ENCODE measurements around the gene NSUN6.

The NSUN6 gene

DNA sequence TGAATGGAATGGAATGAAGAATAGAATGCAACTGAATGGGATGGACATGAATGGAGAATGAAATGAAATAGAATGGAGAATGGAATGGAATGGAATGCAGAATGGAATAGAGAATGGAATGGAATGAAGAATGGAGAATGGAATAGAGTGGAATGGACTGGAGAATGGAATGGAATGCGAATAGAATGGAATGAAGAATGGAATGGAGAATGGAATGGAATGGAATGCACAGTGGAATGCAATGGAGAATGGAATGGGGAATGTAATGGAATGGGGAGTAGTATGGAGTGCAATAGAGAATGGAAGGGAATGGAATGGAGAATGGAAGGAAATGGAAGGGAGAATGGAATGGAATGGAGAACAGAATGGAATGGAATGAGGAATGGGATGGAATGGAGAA lies 93.4 kb downstream of the NSUN6 start:
- no peak for DNase-seq

DNA sequence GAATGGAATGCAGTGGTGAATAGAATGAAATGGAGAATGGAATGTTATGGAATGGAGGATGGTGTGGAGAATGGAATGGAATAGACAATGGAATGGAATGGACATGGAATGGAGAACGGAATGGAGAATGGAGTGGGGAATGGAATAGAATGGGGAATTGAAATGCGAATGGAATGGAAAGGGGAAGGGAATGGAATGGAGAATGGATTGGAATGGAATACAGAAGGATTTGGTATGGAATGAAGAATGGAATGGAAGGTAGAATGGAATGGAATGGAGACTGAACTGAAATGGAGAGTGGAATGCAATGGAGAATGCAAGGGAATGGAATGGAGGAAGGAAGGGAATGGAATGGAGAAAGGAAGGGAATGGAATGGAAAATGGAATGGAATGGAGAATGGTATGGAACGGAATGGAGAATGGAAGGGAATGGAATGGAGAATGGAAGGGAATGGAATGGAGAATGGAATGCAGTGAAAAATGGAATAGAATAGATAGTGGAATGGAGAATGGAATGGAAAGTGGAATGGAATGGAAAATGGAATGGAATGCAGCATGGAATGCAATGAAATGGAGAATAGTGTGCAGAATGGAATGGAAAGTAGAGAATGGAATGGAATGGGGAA lies 94.8 kb downstream of the NSUN6 start:
- DNase-seq, result no peak

DNA sequence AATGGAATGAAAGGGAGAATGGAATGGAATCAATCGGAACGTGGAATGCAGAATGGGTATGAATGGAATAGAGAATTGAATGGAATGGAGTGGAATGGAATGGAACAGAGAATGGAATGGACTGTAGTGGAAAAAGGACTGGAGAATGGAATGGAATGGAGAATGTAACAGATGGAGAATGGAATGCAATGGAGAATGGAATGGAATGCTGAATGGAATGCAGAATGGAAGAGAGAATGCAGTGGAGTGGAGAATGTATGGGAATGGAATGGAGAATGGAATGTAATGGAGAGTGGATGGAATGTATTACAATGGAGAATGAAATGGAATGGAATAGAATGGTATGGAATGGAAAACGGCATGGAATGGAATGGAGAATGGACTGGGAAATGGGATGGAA lies 96.9 kb downstream of the NSUN6 start:
- no peak for DNase-seq

DNA sequence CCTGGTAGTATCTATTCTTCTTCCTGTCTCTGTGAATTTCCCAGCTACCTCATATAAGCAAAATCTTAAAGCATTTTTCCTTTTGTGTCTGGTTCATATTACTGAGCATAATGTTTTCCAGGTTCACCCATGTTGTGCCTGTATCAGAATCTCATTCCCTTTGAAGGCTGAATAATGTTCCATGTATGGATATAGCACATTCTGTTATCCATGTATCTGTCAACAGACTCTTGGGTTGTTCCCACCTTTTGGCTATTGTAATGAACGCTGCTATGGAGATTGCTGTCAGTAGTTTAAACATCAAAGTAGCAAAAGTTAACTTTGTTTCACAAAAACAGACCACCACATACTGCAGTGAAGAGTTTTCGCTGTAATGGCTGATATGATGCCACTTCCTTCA lies 99.9 kb downstream of the NSUN6 start:
- DNase-seq, result no peak

DNA sequence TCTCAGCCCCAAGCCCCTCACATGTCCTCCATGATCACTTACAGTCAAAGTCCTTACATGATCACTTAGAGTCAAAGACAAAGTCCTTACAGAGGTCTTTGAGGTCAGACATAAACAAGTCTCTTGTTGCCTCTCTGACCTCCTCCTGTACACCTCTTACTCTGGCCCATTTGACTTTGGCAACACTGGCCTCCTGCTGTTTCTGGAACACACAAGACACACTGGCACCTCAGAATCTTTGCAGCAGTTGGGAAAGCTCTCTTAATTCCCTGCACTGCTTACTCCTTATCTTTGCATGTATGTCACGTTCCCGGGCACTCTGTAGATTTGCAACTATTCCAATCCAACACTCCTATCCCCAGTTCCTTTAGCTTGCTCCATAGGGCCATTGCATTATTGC lies 102.3 kb downstream of the NSUN6 start:
- no peak for DNase-seq

DNA sequence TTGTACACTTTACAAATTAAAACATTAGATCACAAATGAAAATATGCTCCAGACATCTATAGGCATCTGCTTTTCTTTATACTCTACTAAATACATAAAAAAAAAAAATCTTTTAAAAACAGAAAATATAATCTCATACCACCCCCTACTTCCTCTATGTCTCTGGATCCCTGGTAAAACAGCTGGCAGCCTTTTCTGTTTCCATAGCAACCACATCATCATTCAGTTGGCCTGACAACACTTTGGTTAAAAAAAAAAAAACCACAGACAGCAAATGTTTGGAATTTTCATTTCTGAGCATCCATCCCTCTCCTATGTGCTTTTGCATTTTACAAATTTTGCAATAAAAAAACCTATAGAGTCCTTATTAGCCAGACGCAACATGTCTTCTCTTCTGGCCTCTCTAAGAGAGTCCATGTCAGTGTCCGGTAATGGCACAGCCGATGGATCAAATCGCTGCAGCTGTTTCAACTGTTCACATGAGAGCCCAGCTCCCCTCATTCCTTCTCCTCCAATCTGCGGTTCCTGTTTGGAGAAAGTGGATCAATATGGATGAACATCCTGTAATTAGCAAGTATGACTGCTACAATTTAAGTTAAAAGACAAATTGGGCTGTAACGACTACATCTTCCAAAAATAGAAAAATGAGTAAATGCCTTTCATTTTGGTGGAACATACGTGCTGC lies 105.6 kb downstream of the NSUN6 start:
- no peak for DNase-seq

DNA sequence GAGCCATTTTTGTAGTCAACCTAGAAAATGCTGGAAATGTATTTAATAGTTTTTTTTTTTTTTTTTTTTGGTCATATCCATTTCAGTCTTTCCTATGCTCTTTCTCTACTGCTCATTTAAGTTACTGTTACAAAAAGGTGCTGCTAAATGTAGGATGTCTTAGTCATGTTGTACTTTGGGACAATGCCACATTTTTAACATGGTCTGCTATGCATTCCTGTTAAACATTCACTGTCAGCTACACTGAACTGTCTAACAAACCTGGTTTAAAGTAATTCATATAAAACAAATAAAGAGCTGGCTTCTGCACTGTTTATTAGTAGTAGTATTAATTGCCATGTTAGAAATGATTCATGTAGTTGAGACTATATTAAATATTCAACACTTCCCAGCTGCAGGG lies 108.6 kb downstream of the NSUN6 start:
- DNase-seq, result no peak

DNA sequence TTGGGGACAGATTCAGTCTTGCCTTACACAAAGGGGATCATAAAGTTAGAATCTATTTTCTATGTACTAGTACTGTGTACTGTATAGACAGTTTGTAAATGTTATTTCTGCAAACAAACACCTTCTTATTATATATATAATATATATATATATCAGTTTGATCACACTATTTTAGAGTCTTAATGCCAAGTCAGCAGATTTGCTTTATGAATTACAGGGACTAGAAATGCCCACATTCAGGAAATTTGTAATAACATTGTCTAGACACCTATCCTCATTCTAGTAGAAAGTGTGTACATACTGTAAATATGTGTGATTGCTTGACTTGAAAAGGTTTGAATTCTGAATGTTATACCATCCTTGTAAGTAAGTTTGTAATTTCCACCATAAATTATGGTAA lies 111.2 kb downstream of the NSUN6 start:
- no peak for DNase-seq

DNA sequence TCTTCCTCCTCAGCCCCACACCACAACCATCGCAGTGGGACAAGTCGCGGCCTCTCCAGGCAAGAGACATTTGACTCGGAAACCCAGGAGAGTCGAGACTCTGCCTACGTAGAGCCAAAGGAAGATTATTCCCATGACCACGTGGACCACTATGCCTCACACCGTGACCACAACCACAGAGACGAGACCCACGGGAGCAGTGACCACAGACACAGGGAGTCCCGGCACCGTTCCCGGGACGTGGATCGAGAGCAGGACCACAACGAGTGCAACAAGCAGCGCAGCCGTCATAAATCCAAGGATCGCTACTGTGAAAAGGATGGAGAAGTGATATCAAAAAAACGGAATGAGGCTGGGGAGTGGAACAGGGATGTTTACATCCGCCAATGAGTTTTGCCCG lies 112.1 kb downstream of the NSUN6 start:
- DNase-seq, result no peak

DNA sequence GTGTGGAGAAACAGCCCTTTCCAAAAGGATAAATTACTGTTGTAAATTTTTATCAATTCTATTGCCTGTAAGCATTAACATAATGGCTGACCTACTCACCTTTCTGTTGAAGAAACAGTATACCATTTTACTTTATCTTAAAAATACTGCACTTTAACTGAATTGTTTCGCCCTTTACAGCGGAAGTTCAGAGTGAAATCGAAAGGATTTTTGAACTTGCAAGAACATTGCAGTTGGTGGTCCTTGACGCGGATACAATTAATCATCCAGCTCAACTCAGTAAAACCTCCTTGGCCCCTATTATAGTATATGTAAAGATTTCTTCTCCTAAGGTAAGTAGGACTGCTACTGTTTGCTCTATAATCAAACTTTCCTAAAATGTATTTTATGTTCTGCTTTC lies 117.5 kb downstream of the NSUN6 start:
- DNase-seq, result no peak

DNA sequence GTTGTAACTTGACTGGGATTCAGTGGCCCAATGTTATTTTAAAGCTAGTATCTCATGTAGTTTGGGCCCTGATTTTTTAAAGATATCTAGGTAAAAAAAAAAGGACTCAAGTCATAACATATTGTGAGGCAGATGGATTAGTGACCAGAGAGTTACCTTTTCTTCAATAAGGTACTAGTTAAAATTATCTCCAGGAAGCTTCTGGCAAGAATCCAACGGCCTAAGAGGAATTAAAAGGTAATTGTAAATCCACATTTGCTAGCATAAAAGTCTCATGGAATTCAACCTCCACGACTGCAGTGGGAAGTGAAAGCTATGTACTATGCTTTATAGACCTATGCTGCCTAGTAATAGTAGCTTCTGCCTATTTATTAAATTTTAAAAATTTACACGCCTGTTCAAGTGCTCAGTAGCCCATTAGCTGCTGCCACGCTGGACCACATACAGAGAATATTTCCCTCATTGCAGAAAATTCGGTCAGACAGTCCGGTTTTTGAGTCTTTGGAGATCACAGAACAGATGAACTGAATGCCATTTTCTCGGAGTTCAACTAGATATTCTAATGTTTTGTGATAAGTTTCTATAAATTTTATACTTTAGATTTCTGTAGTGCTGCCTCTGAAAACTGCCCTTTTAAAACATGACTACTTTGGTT lies 118.4 kb downstream of the NSUN6 start:
- no peak for DNase-seq

DNA sequence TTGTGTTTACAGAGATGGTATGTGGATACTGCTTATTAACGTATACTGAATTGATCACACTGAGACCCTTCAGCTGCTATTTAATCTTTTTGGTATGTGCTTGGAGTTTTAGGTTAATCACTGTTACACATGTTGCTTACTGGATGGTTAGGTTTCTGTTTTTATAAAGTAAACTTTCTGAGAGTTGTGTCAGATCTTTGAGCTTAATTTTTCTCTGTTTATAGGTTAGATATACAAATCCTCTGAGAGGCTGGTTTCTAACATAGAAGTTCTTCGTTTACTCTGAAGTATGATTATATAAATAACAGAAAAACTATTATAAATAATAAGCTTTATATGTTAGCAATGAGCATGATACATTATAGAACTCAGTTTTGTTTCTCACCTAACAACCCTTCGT lies 123.1 kb downstream of the NSUN6 start:
- DNase-seq, result no peak

DNA sequence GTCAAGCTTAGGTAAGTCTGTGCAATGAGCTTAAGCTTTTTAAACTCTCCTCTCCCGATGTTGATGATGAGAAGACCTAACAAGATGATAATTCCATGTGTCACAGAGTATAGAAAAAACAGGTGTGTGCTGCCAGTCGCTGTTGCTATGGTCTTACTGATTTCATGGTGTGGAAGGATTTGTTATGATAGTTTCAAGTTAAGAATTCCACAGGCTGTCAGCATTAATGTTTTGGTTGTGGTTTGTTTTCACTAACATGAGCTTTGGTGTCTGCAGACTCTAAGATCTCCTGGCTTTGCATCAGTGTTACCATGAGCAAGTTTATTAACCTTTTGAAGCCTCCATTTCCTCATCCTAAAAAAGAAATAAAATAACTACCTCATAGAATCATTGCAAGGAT lies 123.7 kb downstream of the NSUN6 start:
- no peak for DNase-seq

DNA sequence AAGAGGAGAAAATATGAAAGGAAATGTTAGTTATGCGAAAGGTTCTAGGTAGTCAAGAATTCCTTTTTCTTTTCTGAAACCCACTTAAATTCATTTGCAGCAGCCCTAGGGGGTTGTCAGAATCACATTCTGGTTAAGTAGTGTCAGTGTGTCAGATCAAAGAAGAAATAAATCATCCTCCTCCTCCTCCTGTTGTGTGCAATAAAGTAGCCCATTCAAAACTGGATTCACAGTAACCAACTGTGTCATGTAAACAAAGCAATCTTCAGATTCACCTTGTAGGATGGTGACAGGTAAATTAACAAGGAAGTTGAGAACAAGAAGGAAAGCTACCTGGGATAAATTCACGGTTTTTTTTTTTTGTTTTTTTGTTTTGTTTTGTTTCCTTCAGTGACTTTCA lies 127.5 kb downstream of the NSUN6 start:
- DNase-seq, result no peak

DNA sequence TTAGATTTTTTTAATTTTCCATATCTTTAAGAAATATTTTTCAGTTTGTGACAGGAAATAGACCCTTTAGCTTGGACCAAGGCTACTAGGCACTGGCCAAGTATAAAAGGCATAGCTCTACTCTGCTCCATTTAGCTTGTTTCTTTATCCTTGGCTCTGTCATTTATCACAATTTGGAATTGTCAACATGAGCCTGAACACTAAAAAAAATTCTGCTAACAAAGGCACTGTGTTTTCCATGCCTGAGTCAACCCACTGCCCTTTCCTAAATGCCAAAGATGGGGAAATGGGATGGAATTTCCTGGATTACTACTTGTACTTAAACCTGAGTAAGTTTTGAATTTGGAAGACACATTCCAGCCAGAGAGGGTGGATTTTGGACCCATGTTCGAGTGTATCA lies 128.4 kb downstream of the NSUN6 start:
- DNase-seq, result no peak

DNA sequence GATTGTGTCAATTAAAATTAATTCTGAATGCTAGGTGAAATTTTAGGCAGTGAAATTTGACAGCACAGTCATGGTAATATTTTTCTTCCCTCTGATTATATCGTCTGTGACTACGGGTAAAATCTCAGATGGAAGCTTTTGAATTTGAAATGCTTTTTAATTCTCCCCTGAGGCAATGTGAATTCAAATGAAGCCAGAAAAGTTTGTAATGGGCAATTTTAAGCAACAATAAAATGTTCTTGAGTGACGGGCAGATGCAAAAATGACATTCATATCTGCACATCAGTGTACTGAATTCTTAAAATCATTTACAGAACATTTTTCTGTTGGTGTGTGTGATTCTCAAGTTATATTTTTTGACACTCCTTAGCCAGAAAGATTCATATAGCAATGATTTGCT lies 134.5 kb downstream of the NSUN6 start:
- DNase-seq, result no peak

DNA sequence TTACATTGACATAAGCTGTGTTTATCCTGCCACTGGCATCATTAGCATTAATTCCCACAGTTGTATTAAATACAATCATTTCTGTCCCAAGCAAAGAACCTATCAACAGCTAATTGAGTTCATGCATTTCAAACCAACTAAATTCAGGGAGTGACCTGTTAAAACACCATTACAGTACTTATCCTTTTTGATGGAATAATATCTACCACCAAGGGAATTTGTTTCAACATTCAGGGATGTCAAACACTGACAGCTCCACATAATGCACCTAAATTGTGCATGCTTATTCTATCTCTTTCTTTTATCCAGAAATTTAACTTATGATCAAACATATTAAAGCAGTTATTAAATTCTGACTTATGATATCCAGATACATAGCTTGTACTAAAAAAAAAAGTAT lies 136.8 kb downstream of the NSUN6 start:
- DNase-seq, result no peak

DNA sequence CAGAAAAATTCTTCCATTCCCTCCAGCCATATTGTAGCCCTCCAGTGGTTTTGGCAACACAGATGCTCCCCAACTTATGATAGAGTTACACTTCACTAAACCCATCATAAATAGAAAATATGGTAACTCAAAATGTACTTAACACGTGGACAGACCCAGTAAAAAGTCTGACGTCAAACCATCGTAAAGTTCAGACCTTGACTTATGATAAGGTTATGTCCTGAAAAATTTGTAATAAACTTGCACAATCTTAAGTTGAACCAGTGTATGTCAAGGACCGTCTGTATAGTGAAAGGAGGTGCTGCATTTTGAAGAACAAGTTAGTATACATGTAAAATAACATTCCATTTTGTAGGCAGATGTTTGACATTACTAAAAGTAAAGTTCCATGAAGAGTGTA lies 142.8 kb downstream of the NSUN6 start:
- DNase-seq, result no peak

DNA sequence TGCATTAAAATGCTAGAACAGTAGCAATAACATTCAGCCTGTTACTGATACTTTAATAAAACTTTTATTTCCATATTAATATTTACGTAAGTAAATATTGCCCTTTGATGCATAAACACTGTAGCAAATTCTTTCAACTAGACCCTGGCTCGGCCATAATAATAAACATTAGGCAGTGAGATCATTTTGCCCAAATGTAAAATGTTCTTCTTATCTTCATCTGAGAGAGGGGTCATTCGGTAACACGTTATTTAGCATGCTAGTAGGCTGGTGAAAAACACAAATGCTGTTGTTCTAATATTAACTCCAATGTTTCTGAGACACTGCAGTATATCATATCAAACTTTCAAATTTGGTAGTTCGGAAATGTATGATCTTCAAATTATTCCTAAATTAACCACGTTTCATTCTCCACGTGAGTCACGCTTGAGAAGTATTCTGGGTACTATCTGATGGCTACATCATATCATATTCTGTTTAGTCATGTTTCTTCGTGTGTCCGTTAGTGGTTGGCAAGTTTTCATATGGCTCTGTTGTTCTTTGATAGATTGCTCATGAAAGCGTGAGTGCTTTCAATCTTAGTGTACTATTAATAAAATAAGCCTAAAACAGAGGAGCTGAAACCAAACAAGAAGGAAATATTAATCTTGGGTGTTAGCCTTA lies 145.8 kb downstream of the NSUN6 start:
- peak; percentile 1 for DNase-seq

DNA sequence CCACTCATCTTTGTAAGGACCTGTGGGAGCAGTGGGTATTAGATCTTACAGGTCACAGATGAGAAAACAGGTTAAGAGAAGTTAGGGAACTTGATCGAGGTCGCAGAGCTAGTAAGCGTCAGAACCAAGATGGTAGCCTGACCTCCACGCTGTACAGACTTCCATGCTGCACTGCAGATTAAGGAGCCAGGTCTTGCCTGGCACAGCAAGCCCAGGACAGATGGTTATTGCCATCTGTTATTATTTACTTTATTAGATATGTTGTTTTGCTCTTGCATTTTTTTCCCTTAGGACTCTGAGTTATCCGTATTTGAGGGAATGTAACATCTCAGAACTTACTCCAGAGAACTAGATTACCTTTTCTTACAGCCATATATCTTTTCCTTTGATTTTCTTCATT lies 147.2 kb downstream of the NSUN6 start:
- DNase-seq, result no peak

DNA sequence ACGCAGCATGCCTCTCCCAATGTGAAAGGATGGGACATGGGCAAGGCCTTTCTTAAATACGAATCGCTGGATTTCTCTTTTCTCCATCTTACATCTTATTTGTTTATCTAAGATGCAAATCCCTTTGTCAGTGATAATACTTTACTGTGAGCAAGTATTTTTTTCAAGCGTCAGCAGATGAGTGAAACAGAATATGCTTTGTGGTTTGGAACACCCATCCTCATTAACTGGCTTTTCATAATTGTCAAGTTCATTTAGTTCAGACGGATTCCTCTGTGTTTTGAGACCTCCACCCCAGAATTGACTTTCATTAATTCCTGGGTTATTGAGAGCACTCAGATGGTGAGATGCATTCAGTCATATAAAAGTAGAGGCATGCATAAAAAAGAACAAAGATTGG lies 149.8 kb downstream of the NSUN6 start:
- DNase-seq, result no peak

DNA sequence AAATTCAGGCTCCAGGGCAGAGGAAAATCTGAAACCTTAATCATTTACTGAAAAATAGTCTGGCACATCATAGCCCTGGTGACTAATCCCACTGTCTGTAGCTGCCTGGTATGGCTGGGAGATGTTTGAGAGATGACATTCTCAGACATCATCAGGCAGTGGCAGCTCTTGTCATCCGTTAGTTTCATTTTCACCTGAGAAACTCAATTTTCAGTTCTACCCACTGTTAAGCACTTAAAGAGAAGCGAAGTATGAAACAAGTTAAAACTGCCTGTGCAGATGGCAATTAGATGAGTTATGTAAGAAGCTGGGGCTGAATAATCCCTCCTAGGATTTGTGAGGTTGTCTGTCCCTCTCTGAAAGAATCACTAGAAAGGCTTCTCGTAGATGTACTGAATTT lies 150.2 kb downstream of the NSUN6 start:
- peak; percentile 31 for DNase-seq

DNA sequence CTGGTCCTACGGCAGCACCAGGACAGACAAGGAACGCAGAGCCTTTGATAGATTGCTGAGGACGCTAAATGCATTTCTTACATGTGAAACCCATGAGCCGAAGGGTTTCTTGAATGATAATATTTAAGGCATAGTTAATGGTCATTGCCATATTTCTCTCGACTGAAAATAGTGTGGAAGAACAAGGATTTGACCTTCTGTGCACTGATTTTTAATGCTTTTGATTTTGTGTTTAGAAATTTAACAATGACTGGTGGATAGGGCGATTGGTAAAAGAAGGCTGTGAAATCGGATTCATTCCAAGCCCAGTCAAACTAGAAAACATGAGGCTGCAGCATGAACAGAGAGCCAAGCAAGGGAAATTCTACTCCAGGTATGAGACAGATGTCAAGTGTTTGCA lies 150.8 kb downstream of the NSUN6 start:
- no peak for DNase-seq

DNA sequence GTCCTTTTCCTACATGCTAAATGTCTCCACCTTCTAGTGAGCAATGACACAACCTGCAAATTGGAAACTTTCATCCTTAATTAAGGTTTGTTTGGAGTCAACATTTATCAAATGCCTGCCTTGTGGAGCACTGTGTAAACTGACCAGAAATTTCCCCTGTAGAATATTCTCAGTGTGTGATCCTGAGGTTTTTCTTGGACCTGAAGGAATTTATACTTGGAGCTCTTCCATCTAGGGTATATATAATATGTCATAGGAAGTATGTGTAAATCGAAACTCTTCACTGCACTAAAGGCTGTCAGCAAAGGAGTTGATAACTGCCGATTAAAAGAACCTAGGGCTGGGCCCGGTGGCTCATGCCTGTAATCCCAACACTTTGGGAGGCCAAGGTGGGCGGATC lies 152.4 kb downstream of the NSUN6 start:
- DNase-seq, result no peak
